ENCODE data around the gene ZNF821. TPM values are rescaled to one million over a fixed set of nuclear protein-coding genes. Genes with fewer than 3 reads are reported as not detected.

ZNF821 gene
- total and polyA plus RNA-seq, 10 of the 15 experiments (the other 5 are each of a cell fraction or from before 2014, with no cell fraction given): 0.82 to 9.9 (median 6.8) TPM

DNA sequence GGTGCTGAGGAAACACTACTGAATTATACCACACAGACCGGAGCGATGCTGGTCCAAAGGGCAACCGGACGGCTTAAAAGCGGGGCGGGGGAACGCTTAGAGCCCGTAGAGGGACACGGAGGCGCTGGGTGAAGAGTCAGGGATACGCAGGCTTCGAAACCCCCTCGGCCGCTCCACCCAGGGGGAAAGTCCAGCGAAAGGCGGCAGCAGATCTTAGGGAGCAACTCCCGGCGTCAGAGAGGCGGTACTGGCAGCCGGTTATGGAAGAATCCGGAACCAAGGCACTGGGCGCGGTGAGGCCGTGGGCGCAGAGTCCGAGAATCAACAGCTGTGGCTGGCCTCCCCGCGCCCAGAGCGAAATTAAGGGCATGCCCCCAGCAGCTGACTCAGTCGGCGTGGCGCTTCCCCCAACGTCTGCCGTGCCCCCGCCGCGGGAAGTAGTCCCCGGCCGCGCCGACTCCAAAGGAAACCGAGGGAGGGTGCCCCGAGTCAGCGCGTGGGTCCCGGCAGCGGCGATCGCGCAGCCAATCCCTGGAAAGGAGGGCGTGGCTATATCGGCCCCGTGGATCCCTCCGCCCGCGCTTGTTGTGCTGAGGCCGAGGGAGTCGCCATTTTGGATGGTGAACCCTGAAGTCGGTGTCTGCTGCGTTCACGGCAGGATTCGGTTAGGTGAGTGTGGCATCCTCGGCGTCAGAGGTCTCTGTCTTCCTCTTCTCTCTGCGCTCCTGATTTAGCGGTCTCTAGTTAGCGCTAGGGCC, 11.1 kb upstream of the ZNF821 start, which contains the start of gene IST1 (continued):
- TF ChIP-seq SIN3A (IDR thresholded peaks at IDR 0.05; ENCODE audit: low read depth, low read length): peak; percentile 58; the same call in 1 of the 2 replicates
- no peak for TF ChIP-seq CEBPB (IDR thresholded peaks at IDR 0.05; ENCODE audit: borderline replicate concordance in 1 of 2, low read depth in 2 of 2, low read length in 2 of 2)
- TF ChIP-seq NFYA (IDR thresholded peaks at IDR 0.05; ENCODE audit: borderline replicate concordance, low read depth, low read length): no peak
- TF ChIP-seq PAX5 (IDR thresholded peaks at IDR 0.05; ENCODE audit: borderline replicate concordance, low read depth, low read length): peak; percentile 20; the same call in 1 of the 2 replicates
- no peak for TF ChIP-seq E2F4 (IDR thresholded peaks at IDR 0.05; ENCODE audit: low read depth, low read length)
- peak; percentile 56 for TF ChIP-seq ESRRA (IDR thresholded peaks at IDR 0.05; ENCODE audit: low read length)
- TF ChIP-seq SPI1 (IDR thresholded peaks at IDR 0.05; ENCODE audit: borderline replicate concordance, insufficient read depth, low read depth, low read length): no peak
- TF ChIP-seq RAD21 (IDR thresholded peaks at IDR 0.05; ENCODE audit: insufficient read depth, low read depth, low read length): no peak
- peak; percentile 80 for TF ChIP-seq CBX5 (IDR thresholded peaks at IDR 0.05; ENCODE audit: low read depth)
- TF ChIP-seq FOXK2 (IDR thresholded peaks at IDR 0.05): peak; percentile 84
- peak; percentile 42; the same call in 1 of the 2 replicates for TF ChIP-seq RAD51 (IDR thresholded peaks at IDR 0.05)
- no peak for TF ChIP-seq SREBF2 (IDR thresholded peaks at IDR 0.05; ENCODE audit: low read length)
- peak; percentile 86; the same call in 1 of the 2 replicates for TF ChIP-seq RB1 (IDR thresholded peaks at IDR 0.05; ENCODE audit: borderline replicate concordance)
- TF ChIP-seq SUZ12 (IDR thresholded peaks at IDR 0.05; ENCODE audit: unreplicated experiment): no peak
- TF ChIP-seq MXI1 (IDR thresholded peaks at IDR 0.05; ENCODE audit: low read depth, low read length): peak; percentile 87
- TF ChIP-seq CHD4 (IDR thresholded peaks at IDR 0.05): no peak
- TF ChIP-seq, protein P1, sequence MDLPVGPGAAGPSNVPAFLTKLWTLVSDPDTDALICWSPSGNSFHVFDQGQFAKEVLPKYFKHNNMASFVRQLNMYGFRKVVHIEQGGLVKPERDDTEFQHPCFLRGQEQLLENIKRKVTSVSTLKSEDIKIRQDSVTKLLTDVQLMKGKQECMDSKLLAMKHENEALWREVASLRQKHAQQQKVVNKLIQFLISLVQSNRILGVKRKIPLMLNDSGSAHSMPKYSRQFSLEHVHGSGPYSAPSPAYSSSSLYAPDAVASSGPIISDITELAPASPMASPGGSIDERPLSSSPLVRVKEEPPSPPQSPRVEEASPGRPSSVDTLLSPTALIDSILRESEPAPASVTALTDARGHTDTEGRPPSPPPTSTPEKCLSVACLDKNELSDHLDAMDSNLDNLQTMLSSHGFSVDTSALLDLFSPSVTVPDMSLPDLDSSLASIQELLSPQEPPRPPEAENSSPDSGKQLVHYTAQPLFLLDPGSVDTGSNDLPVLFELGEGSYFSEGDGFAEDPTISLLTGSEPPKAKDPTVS (IDR thresholded peaks at IDR 0.05; ENCODE audit: low read depth, low read length): no peak
- no peak for TF ChIP-seq EZH2 (IDR thresholded peaks at IDR 0.05; ENCODE audit: borderline replicate concordance, control insufficient read depth, low read depth, low read length)
- peak in 1 of 2 experiments; percentile 62; a peak in 2 of 4 replicates for TF ChIP-seq ETV6 (conservative IDR thresholded peaks at IDR 0.05 in 1 of 2, IDR thresholded peaks at IDR 0.05 in 1 of 2; ENCODE audit: borderline replicate concordance in 1 of 2, low read depth in 1 of 2)
- no peak for TF ChIP-seq SMC3 (IDR thresholded peaks at IDR 0.05; ENCODE audit: borderline replicate concordance, low read length)
- TF ChIP-seq ZNF687 (IDR thresholded peaks at IDR 0.05): no peak; the same call in none of the 2 replicates
- TF ChIP-seq HCFC1 (IDR thresholded peaks at IDR 0.05; ENCODE audit: low read length): peak; percentile 33; the same call in 1 of the 2 replicates
- no peak for TF ChIP-seq JUNB (IDR thresholded peaks at IDR 0.05)
- no peak for TF ChIP-seq ZNF384 (IDR thresholded peaks at IDR 0.05; ENCODE audit: borderline replicate concordance, low read depth, low read length)

Measured in GM12878 (cell line).